Mammary epithelial cell (primary cell): ENCODE results near the gene ADGRG1.

ENCODE experiments used
- CTCF ChIP-seq, 2 donors: IDR thresholded peaks in 1 of 2; conservative IDR thresholded peaks in 1 of 2; 2 replicates each; pipeline ENCODE4 v1.5.1; 2011 to 2012; ENCODE audit warnings: inconsistent platforms in 2 of 2, low read length in 2 of 2, mild to moderate bottlenecking in 2 of 2, control low read depth in 1 of 2, low read depth in 1 of 2; ENCODE audit not compliant: insufficient read depth in 1 of 2; ENCODE audit errors: extremely low read depth in 1 of 2
- EZH2 ChIP-seq: IDR thresholded peaks from 2 replicates; pipeline ENCODE4 v1.6.1; 2012; ENCODE audit warnings: low read length, inconsistent platforms, borderline replicate concordance

- TF ChIP-seq CTCF (conservative IDR thresholded peaks at IDR 0.05 in 1 of 2, IDR thresholded peaks at IDR 0.05 in 1 of 2; ENCODE audit: extremely low read depth in 1 of 2, insufficient read depth in 1 of 2, low read depth in 1 of 2, low read length in 2 of 2): no peak
- TF ChIP-seq EZH2: no peak
Measured at GRCh38 chr16:57608462-57609113, 19.8 kb upstream of the ADGRG1 start.
